K562 (cell line): ENCODE data around the gene PIGQ. TPM values are rescaled to one million over a fixed set of nuclear protein-coding genes. Genes with fewer than 3 reads are reported as not detected.

Experiments
- ESRRB ChIP-seq: fragments of 250-450 bp; sonication (Bioruptor Pico); IDR thresholded peaks from 2 replicates; pipeline ENCODE4 v1.5.0; 2020; ENCODE audit warnings: mild to moderate bottlenecking, moderate library complexity, borderline replicate concordance
- KDM4B ChIP-seq, 2 experiments: fragments of 450-650 bp in 1 of 2; sonication (generic) in 1 of 2; IDR thresholded peaks; 2 replicates each; pipeline ENCODE4 v1.6.1; 2016 to 2017; ENCODE audit warnings: borderline replicate concordance in 2 of 2, antibody characterized with exemption in 1 of 2, low read depth in 1 of 2, mild to moderate bottlenecking in 1 of 2
- NFIC ChIP-seq: fragments of 450-650 bp; IDR thresholded peaks from 2 replicates; pipeline ENCODE4 v1.6.1; 2017; ENCODE audit warnings: mild to moderate bottlenecking, inconsistent platforms
- NRF1 ChIP-seq, 2 experiments: fragments of 450-650 bp; IDR thresholded peaks in 1 of 2; conservative IDR thresholded peaks in 1 of 2; 2 replicates each; pipeline ENCODE4 v1.6.1; 2014; ENCODE audit warnings: mild to moderate bottlenecking in 2 of 2
- PHF20 ChIP-seq: fragments of 450-650 bp; IDR thresholded peaks from 2 replicates; pipeline ENCODE4 v1.6.1; 2018; ENCODE audit not compliant: partially characterized antibody
- TBL1XR1 ChIP-seq, 2 experiments: IDR thresholded peaks; 2 replicates each; pipeline ENCODE4 v1.6.1; 2012; ENCODE audit warnings: improper control_type of control experiment in 2 of 2, low read length in 2 of 2, mild to moderate bottlenecking in 1 of 2
- U2AF1 ChIP-seq: fragments of 200-400 bp; formaldehyde crosslinking; optimal IDR thresholded peaks from 2 replicates; pipeline ENCODE3; 2017; ENCODE audit warnings: mild to moderate bottlenecking, low read depth, low read length, moderate library complexity
- ZNF121 ChIP-seq: sonication (generic); formaldehyde crosslinking; conservative IDR thresholded peaks from 2 replicates; pipeline ENCODE4 v1.8.0; 2022; ENCODE audit warnings: missing genetic modification reagents
- ZNF41 ChIP-seq: fragments of 250-450 bp; sonication (Bioruptor Pico); conservative IDR thresholded peaks from 2 replicates; pipeline ENCODE4 v1.4.0; 2020; ENCODE audit warnings: mild to moderate bottlenecking
- ZNF551 ChIP-seq: fragments of 250-450 bp; sonication (Bioruptor Pico); IDR thresholded peaks from 2 replicates; pipeline ENCODE4 v1.5.0; 2021; ENCODE audit warnings: mild to moderate bottlenecking, moderate library complexity
- polyA plus RNA-seq, 8 experiments: library from polyadenylated mRNA; depleted of rRNA in 4 of 8; stranded (reverse) in 5 of 8; unstranded in 3 of 8; fragments of >200 nt; fragmentation: Nextera tagmentation in 2 of 8; fragmentation: Illumina TruSeq in 1 of 8; extraction: Ambion mirVana in 2 of 8; extraction: Trizol in 1 of 8; gene quantifications; 2 replicates each; pipeline versions ENCODE4 v1.2.1 to v1.2.3, GENCODE V29; 2011 to 2014; ENCODE audit warnings: inconsistent platforms in 1 of 8, missing spikeins in 1 of 8
- total RNA-seq, 7 experiments: library from RNA; depleted of rRNA in 6 of 7; stranded (reverse); fragments of >200 nt in 6 of 7; fragmentation: Illumina TruSeq in 2 of 7; extraction: Trizol in 2 of 7; gene quantifications; 2 replicates each; pipeline versions ENCODE4 v1.2.1 to v1.2.3, GENCODE V29; 2011 to 2021; ENCODE audit warnings: low replicate concordance in 1 of 7
- TF ChIP-seq, protein P1 (sequence below): sonication (generic); formaldehyde crosslinking; IDR thresholded peaks from 2 replicates; pipeline ENCODE4 v1.8.1; 2023; ENCODE audit warnings: mild to moderate bottlenecking, missing genetic modification reagents
- TF ChIP-seq, protein P2 (sequence below): fragments of 250-450 bp; sonication (Bioruptor Pico); IDR thresholded peaks from 2 replicates; pipeline ENCODE4 v1.9.0; 2021; ENCODE audit warnings: mild to moderate bottlenecking, inconsistent platforms
- TF ChIP-seq, protein P3 (sequence below): sonication (generic); formaldehyde crosslinking; IDR thresholded peaks from 2 replicates; pipeline ENCODE4 v1.8.0; 2022; ENCODE audit warnings: missing genetic modification reagents, mild to moderate bottlenecking, moderate library complexity, borderline replicate concordance
- TF ChIP-seq, protein P4 (sequence below): fragments of 250-450 bp; sonication (Bioruptor Pico); IDR thresholded peaks from 2 replicates; pipeline ENCODE4 v1.5.0; 2020; ENCODE audit warnings: mild to moderate bottlenecking
- TF ChIP-seq, protein P5 (sequence below): sonication (generic); formaldehyde crosslinking; IDR thresholded peaks from 2 replicates; pipeline ENCODE4 v1.8.0; 2023; ENCODE audit warnings: mild to moderate bottlenecking, missing genetic modification reagents

Gene PIGQ
- total and polyA plus RNA-seq, 9 of the 15 experiments (the other 6 are each of a cell fraction or from before 2014, with no cell fraction given): 0.20 to 49.6 (median 11.7) TPM

DNA sequence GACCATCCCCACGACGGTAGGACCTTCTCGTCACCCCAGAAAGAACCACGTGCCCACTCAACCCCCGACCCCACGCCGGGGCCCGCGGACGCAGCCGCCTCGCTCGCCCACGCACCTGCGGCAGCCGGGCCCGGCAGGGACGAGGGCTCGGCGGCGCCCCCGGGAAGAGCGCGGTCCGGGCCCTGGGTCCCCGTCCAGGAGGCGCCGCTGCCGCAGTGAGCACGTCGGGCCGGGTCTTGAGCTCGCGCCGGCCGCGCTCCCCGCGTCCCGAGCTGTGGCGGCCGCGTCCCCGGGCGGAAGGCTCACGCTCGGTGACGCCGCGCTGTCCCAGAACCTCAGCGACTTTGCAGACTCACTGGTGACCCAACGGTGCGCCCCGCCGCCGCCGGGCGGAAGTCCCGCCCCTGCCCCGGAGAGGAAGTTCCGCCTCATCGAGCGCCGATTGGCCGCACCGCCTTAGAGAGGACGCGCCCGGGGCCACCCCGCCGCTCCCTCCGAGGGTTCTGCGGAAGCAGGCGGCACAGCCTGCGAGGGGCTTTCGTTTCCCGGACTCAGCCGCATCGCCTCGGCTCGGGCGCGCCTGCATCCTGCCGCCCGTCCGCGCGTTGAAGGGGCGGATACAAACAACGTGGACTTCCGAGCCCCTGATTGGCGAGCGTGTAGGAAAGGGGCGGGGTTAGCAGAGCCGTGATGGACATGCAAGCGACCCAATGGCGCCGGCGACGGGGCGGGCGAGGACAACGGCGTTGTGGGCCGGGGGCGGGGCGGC, 19.3 kb downstream of the PIGQ start (continued):
- TF ChIP-seq, protein P1, sequence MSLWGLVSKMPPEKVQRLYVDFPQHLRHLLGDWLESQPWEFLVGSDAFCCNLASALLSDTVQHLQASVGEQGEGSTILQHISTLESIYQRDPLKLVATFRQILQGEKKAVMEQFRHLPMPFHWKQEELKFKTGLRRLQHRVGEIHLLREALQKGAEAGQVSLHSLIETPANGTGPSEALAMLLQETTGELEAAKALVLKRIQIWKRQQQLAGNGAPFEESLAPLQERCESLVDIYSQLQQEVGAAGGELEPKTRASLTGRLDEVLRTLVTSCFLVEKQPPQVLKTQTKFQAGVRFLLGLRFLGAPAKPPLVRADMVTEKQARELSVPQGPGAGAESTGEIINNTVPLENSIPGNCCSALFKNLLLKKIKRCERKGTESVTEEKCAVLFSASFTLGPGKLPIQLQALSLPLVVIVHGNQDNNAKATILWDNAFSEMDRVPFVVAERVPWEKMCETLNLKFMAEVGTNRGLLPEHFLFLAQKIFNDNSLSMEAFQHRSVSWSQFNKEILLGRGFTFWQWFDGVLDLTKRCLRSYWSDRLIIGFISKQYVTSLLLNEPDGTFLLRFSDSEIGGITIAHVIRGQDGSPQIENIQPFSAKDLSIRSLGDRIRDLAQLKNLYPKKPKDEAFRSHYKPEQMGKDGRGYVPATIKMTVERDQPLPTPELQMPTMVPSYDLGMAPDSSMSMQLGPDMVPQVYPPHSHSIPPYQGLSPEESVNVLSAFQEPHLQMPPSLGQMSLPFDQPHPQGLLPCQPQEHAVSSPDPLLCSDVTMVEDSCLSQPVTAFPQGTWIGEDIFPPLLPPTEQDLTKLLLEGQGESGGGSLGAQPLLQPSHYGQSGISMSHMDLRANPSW: no peak
- TF ChIP-seq ZNF551 (CRISPR knock-in tag) (no peak), ZNF41 (CRISPR knock-in tag) (no peak), PHF20 (no peak), TBL1XR1 (IDR thresholded peaks at IDR 0.05; ENCODE audit: low read length in 2 of 2) (no peak), NFIC (no peak), KDM4B (IDR thresholded peaks at IDR 0.05; ENCODE audit: borderline replicate concordance in 2 of 2, low read depth in 1 of 2) (no peak), NRF1 (conservative IDR thresholded peaks at IDR 0.05 in 1 of 2, IDR thresholded peaks at IDR 0.05 in 1 of 2) (peak; percentile 45 to 49), ZNF121 (no peak), ESRRB (no peak), U2AF1 (no peak)
- TF ChIP-seq, protein P2, sequence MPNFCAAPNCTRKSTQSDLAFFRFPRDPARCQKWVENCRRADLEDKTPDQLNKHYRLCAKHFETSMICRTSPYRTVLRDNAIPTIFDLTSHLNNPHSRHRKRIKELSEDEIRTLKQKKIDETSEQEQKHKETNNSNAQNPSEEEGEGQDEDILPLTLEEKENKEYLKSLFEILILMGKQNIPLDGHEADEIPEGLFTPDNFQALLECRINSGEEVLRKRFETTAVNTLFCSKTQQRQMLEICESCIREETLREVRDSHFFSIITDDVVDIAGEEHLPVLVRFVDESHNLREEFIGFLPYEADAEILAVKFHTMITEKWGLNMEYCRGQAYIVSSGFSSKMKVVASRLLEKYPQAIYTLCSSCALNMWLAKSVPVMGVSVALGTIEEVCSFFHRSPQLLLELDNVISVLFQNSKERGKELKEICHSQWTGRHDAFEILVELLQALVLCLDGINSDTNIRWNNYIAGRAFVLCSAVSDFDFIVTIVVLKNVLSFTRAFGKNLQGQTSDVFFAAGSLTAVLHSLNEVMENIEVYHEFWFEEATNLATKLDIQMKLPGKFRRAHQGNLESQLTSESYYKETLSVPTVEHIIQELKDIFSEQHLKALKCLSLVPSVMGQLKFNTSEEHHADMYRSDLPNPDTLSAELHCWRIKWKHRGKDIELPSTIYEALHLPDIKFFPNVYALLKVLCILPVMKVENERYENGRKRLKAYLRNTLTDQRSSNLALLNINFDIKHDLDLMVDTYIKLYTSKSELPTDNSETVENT (CRISPR knock-in tag): peak; percentile 74
- TF ChIP-seq, protein P3, sequence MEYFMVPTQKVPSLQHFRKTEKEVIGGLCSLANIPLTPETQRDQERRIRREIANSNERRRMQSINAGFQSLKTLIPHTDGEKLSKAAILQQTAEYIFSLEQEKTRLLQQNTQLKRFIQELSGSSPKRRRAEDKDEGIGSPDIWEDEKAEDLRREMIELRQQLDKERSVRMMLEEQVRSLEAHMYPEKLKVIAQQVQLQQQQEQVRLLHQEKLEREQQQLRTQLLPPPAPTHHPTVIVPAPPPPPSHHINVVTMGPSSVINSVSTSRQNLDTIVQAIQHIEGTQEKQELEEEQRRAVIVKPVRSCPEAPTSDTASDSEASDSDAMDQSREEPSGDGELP: peak; percentile 73
- TF ChIP-seq, protein P4, sequence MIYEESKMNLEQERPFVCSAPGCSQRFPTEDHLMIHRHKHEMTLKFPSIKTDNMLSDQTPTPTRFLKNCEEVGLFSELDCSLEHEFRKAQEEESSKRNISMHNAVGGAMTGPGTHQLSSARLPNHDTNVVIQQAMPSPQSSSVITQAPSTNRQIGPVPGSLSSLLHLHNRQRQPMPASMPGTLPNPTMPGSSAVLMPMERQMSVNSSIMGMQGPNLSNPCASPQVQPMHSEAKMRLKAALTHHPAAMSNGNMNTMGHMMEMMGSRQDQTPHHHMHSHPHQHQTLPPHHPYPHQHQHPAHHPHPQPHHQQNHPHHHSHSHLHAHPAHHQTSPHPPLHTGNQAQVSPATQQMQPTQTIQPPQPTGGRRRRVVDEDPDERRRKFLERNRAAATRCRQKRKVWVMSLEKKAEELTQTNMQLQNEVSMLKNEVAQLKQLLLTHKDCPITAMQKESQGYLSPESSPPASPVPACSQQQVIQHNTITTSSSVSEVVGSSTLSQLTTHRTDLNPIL (CRISPR knock-in tag): no peak
- TF ChIP-seq, protein P5, sequence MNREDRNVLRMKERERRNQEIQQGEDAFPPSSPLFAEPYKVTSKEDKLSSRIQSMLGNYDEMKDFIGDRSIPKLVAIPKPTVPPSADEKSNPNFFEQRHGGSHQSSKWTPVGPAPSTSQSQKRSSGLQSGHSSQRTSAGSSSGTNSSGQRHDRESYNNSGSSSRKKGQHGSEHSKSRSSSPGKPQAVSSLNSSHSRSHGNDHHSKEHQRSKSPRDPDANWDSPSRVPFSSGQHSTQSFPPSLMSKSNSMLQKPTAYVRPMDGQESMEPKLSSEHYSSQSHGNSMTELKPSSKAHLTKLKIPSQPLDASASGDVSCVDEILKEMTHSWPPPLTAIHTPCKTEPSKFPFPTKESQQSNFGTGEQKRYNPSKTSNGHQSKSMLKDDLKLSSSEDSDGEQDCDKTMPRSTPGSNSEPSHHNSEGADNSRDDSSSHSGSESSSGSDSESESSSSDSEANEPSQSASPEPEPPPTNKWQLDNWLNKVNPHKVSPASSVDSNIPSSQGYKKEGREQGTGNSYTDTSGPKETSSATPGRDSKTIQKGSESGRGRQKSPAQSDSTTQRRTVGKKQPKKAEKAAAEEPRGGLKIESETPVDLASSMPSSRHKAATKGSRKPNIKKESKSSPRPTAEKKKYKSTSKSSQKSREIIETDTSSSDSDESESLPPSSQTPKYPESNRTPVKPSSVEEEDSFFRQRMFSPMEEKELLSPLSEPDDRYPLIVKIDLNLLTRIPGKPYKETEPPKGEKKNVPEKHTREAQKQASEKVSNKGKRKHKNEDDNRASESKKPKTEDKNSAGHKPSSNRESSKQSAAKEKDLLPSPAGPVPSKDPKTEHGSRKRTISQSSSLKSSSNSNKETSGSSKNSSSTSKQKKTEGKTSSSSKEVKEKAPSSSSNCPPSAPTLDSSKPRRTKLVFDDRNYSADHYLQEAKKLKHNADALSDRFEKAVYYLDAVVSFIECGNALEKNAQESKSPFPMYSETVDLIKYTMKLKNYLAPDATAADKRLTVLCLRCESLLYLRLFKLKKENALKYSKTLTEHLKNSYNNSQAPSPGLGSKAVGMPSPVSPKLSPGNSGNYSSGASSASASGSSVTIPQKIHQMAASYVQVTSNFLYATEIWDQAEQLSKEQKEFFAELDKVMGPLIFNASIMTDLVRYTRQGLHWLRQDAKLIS (CRISPR knock-in tag): peak; percentile 51; the same call in 1 of the 2 replicates
